ENCODE data around the gene LTB4R2. TPM values are rescaled to one million over a fixed set of nuclear protein-coding genes. Genes with fewer than 3 reads are reported as not detected.

The LTB4R2 gene
- total and polyA plus RNA-seq, 2 experiments from 2014 or later, result 0.40 to 12.6 TPM

GRCh38 chr14:24355009-24355408 is 45.1 kb downstream of the LTB4R2 start (continued):
- TF ChIP-seq ZNF462 (CRISPR knock-in tag; IDR thresholded peaks at IDR 0.05), result no peak

DNA sequence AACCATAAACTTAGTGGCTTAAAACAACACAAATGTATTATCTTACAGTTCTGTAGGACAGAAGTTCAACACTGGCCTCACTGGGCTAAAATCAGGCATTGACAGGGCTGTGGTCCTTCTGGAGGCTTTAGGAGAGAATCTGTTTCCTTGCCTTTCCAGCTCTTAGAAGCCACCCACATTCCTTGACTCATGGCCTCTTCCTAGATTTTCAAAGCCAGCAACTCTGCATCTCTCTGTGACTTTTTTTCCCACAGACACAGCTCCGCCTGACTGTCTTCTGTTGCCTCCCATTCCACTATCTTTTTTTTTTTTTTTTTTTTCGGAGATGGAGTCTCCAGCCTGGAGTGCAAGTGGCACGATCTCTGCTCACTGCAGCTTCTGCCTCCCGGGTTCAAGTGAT is 46.3 kb downstream of the LTB4R2 start:
- Histone ChIP-seq H3K36me3 (ENCODE audit: insufficient read depth) (no peaks in the 10 kb centered on the region), H3K27me3 (ENCODE audit: insufficient read depth) (peaks cover 59% of the 10 kb centered on the region), H3K79me2 (replicated peaks; ENCODE audit: insufficient read depth) (no peaks in the 10 kb centered on the region), H3K4me3 (no peak overlapping the region), H3K4me2 (no peak overlapping the region), H3K4me1 (ENCODE audit: insufficient read depth) (no peaks in the 10 kb centered on the region), H2AFZ (no peak overlapping the region), H3K27ac (ENCODE audit: low read depth) (no peak overlapping the region), H3F3A (replicated peaks; ENCODE audit: low read depth) (no peaks in the 10 kb centered on the region), H3K9me2 (ENCODE audit: insufficient read depth) (no peaks in the 10 kb centered on the region), H4K20me1 (replicated peaks; ENCODE audit: insufficient read depth) (no peaks in the 10 kb centered on the region; the same call in 1 of the 2 replicates)
- peaks cover 22% of the 10 kb centered on the region for H3K27me3 Mint-ChIP-seq (ENCODE audit: insufficient read depth, low read depth, poor library complexity)
- no peaks in the 10 kb centered on the region; the same call in 2 of the 3 replicates for H3K9me3 Mint-ChIP-seq
- no peak for DNase-seq (ENCODE audit: low spot score)
- ATAC-seq, result no peak
- no peak overlapping the region for H3K27ac Mint-ChIP-seq
- no peaks in the 10 kb centered on the region for H3K36me3 Mint-ChIP-seq (ENCODE audit: low read depth)
- no peaks in the 10 kb centered on the region for H3K4me1 Mint-ChIP-seq
- no peak overlapping the region for H3K4me3 Mint-ChIP-seq
- TF ChIP-seq JUNB (IDR thresholded peaks at IDR 0.05; ENCODE audit: unreplicated experiment) (no peak), STAT1 (IDR thresholded peaks at IDR 0.05; ENCODE audit: unreplicated experiment) (no peak), CREB1 (CRISPR knock-in tag; IDR thresholded peaks at IDR 0.05; ENCODE audit: low read depth) (no peak), CTCF (conservative IDR thresholded peaks at IDR 0.05; ENCODE audit: low read depth in 2 of 2) (no peak), EZH2 (IDR thresholded peaks at IDR 0.05; ENCODE audit: low read depth, unreplicated experiment) (no peak), ZNF114 (CRISPR knock-in tag; IDR thresholded peaks at IDR 0.05) (no peak), ZNF462 (CRISPR knock-in tag; IDR thresholded peaks at IDR 0.05) (no peak)

Data from GM23338 (cell line).